ENCODE results near the gene SQSTM1. TPM values are rescaled to one million over a fixed set of nuclear protein-coding genes. Genes with fewer than 3 reads are reported as not detected.

Gene SQSTM1
- total RNA-seq, 1 donor from 2014 or later: 632 TPM

- no peak for DNase-seq (ENCODE audit: extremely low read depth, low read depth, low spot score)
These were observed 15.0 kb upstream of the SQSTM1 start for GRCh38 chr5:179805529-179806249.

GRCh38 chr5:179806250-179807048, 14.3 kb upstream of the SQSTM1 start, which contains the start of gene MGAT4B:
Gene MGAT4B, minus strand, starts transcription at chr5:179806866. Its CDS starts 283 bp downstream, at chr5:179806583.
- DNase-seq (ENCODE audit: extremely low read depth, low read depth, low spot score): no peak

- no peak for DNase-seq (ENCODE audit: extremely low read depth, low read depth, low spot score)
These were observed 8.4 kb upstream of the SQSTM1 start for GRCh38 chr5:179812135-179812825.

- DNase-seq (ENCODE audit: extremely low read depth, low read depth, low spot score): no peak
These were observed 7.6 kb upstream of the SQSTM1 start for GRCh38 chr5:179812997-179813607.

- no peak for DNase-seq (ENCODE audit: extremely low read depth, low read depth, low spot score)
These were observed 6.6 kb upstream of the SQSTM1 start for GRCh38 chr5:179814090-179814489.

- no peak for DNase-seq (ENCODE audit: extremely low read depth, low read depth, low spot score)
These were observed 5.0 kb upstream of the SQSTM1 start for GRCh38 chr5:179815491-179816249.

- DNase-seq (ENCODE audit: extremely low read depth, low read depth, low spot score): no peak
These were observed 4.3 kb upstream of the SQSTM1 start for GRCh38 chr5:179816401-179816795.

GRCh38 chr5:179816796-179817469, 3.8 kb upstream of the SQSTM1 start:
- DNase-seq (ENCODE audit: extremely low read depth, low read depth, low spot score): no peak

- DNase-seq (ENCODE audit: extremely low read depth, low read depth, low spot score): no peak
These were observed 3.2 kb upstream of the SQSTM1 start for GRCh38 chr5:179817470-179817840.

GRCh38 chr5:179817890-179818745, 2.6 kb upstream of the SQSTM1 start:
- no peak for DNase-seq (ENCODE audit: extremely low read depth, low read depth, low spot score)

GRCh38 chr5:179818746-179819295, 1.9 kb upstream of the SQSTM1 start:
- DNase-seq (ENCODE audit: extremely low read depth, low read depth, low spot score): no peak

- DNase-seq (ENCODE audit: extremely low read depth, low read depth, low spot score): no peak
These were observed 1.2 kb upstream of the SQSTM1 start for GRCh38 chr5:179819296-179820126.

- no peak for DNase-seq (ENCODE audit: extremely low read depth, low read depth, low spot score)
These were observed 600 bp upstream of the SQSTM1 start for GRCh38 chr5:179820127-179820482.

GRCh38 chr5:179821298-179822058, 773 bp downstream of the SQSTM1 start:
- DNase-seq (ENCODE audit: extremely low read depth, low read depth, low spot score): peak; percentile 52

GRCh38 chr5:179822059-179822432, 1.3 kb downstream of the SQSTM1 start:
- DNase-seq (ENCODE audit: extremely low read depth, low read depth, low spot score): no peak

- no peak for DNase-seq (ENCODE audit: extremely low read depth, low read depth, low spot score)
These were observed 1.8 kb downstream of the SQSTM1 start for GRCh38 chr5:179822444-179822990.

Data from glomerular endothelial cell (primary cell).